ENCODE measurements around the gene CTSC. TPM values are rescaled to one million over a fixed set of nuclear protein-coding genes. Genes with fewer than 3 reads are reported as not detected.
A peak's percentile ranks its signal among the peaks of the same experiment; 100 is the strongest.

The CTSC gene
- 34.3 TPM for total RNA-seq
- long read RNA-seq, transcript CTSC-201 (7 exons, 1,921 nt) = major isoform, 5 of 5 reads
- long read RNA-seq, partial matches to known transcripts = 0 of 5 reads
- long read RNA-seq, other reads (novel, unspliced or antisense) = 0 of 5 reads

DNA sequence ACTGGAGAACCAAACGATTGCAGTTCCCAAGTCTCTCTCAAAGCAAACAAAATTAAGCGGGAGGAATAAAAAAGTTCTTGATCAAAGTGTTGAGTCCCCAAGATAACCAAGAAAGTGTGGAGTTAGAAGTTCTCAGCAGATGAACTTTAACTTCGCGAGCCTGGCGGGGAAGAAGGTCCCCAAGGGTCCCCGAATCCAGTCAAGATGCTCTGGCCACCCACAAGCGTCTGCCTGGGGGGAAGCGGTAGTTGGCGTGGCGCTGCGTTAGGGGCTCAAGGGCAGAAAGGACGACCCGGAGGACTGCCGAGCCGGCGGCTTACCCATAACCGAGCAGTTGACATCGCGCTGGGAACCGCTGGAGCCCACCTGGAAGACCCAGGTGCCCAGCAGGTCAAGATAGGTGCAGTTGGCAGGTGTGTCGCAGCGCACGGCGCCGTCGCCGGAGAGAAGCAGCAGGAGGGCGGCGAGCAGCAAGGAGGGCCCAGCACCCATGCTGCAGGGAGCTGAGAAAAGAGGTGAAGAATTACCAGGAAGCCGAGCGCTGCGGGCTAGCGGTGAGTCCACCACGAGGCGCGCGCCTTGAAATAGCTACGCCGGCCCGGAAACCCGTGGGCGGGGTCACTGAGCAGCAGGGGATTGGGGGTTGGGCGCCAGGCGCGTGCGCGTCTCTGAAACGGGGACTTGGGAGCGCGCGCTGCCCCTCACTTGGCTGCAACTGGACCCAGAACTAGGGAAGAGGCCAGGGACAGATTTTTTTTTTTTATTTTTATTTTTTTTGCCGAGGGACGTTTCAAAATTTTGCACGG is at the start of gene CTSC:
CTSC (minus strand) TSS at position 556 of the 806 bp plus-strand sequence; CDS start at position 492, 64 bp downstream.
- intact Hi-C loops (cut with DNase I) = no loop called here
- DNase-seq (ENCODE audit: missing footprints) = peak; percentile 98
- ATAC-seq = peak; percentile 97

DNA sequence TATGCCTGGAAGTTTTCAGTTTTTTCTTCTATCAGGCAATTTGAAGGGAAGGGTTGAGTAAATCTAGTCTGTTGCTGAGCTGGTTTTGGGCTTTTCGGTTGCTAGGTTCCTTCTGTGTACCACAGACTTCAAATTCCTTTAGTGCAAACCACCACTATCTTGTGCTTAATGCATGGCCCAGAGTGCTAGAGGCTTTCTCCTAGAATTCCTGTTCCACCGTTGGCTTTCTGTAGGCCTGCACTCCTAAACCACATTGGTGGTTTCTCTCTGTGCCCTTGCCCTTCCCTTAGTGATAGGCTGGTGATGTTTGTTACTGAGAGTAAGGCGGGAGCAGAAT is 47.1 kb upstream of the CTSC start:
- no peak for ATAC-seq
- intact Hi-C loops (cut with DNase I) = no loop called here

DNA sequence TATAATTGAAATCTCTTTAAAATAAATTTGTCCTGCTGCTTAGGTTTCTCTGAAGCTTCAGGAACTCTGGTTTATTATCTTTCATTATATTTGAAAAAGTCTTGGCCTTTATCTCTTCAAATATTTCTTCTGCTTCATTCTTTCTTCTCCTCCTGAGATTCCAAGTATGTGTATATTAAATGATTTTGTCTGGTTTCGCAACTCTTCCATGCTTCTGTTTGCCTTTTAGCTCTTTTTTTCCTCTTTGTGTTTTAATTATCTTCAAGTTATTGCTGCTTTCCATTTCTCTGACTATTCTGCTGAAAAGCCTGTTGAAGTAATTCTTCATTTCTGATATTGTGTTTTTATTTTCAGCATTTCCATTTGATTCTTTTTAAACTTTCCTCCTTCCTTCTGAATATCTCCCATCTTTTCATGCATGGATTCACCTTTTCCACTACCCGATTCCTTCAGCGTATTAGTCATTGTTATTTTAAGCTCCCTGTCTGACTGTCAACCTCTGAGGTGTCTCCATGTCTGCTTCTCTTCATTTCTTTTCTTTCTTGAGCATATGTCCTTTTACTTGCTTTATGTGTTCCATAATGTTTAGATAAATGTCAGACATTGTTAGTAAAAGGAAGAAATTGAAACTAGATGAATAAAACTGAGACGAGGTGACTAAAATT is 46.6 kb upstream of the CTSC start:
- DNase-seq (ENCODE audit: missing footprints) (no peak), ATAC-seq (no peak)
- intact Hi-C loops (cut with DNase I) = no loop called here

More for the DNA sequence above, 47.1 kb upstream of the CTSC start:
- DNase-seq (ENCODE audit: missing footprints) = no peak

DNA sequence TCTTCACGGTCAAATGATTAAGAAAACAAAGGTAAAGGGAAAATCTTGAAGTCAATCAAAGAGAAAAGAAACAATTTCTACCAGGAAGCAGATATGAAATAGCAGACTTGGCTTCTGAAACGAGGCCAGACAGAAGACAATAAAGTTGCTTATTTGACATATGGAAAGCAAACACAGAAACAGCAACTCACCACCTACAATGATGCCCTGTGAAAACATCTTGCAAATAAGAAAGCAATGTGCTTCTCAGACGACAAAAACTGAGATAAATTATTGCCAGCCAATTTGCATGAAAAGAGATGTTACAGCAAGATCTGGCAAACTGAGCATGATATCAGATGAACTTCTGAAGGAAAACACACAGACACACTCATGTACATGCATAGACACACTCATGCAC is 45.9 kb upstream of the CTSC start:
- no peak for ATAC-seq

DNA sequence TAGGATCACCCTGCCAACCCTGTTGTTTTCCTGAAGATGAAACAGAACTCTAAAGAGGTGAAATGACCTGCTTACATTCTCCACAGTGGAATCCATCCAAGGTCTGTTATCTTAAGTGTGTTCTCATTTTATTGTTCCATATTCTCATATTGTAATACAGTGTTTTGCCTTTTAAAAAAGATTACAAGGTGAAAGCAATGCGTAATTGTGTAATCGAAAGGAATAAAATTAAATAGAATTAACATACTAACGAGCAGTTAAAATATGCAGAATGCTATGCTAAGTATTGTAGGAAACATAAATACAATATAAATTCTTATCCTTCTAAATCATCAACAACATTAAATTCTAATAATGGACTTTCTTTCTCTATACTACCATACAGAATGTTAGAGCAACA is 41.6 kb upstream of the CTSC start:
- DNase-seq (ENCODE audit: missing footprints) = no peak
- no peak for ATAC-seq
- intact Hi-C loops (cut with DNase I) = no loop called here

More for the DNA sequence above, 45.9 kb upstream of the CTSC start:
- intact Hi-C loops (cut with DNase I) = no loop called here
- no peak for DNase-seq (ENCODE audit: missing footprints)

DNA sequence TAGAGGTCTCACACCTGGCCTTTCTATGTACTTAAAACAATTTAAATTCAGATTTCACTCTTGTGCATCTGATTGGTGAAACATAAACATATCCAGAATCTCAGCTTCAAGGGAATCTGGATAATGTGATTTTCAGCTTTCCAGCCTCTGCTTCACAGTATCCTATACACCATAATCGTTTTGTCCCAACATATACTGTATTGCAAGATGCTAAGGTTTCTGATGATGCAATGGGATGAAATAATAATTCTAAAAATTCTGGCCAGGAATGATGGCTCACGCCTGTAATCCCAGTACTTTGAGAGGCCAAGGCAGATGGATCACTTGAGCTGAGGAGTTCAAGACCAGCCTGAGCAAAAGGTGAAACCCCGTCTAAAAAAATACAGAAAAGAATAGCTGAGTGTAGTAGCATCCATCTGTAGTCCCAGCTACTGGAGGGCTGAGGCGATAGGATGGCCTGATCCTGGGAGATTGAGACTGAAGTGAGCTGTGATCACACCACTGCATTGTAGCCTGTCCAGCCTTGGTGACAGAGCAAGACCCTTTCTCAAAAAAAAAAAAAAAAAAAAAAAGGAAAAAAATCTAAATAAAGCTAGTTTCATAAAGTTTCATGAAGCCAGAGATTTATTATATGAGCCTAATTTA is 41.0 kb upstream of the CTSC start:
- ATAC-seq (no peak), DNase-seq (ENCODE audit: missing footprints) (no peak)
- intact Hi-C loops (cut with DNase I) = no loop called here

DNA sequence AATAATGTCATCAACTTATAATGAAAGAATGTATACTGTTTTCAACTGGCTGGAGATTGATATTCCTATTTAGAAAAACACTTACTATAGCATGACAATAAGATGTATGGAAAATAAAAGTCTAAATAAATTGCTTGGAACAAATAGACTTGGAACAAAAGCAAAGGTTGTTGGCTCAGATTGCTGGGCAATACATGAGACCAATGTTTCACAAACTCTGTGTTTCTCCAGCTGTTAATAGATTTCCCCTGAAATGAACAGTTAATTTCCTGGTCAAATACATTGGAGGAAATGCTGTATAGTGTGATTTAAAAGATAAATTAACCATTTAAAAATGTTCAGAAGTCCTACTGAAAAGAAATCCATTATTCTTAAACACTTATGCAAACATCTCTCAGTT is 40.1 kb upstream of the CTSC start:
- intact Hi-C loops (cut with DNase I) = no loop called here
- no peak for ATAC-seq
- no peak for DNase-seq (ENCODE audit: missing footprints)

DNA sequence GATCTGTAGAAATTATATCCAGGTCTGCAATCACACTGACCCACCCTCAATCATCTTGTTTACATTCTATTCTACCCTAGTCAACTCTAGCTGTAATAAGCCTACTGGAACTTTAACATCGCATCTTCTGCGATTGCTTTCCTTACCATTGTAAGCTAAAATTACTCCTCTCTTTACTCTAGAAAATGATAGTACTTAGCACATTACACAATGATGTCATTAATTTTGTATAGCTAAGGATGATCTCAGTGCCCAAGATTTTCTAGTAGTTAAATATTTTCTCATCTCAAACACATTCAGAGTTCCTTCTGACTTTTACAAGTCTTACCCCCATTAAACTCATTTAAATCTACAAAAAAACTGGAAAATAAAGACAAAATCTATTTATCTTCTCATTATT is 39.6 kb upstream of the CTSC start:
- intact Hi-C loops (cut with DNase I) = no loop called here
- ATAC-seq (no peak), DNase-seq (ENCODE audit: missing footprints) (no peak)

DNA sequence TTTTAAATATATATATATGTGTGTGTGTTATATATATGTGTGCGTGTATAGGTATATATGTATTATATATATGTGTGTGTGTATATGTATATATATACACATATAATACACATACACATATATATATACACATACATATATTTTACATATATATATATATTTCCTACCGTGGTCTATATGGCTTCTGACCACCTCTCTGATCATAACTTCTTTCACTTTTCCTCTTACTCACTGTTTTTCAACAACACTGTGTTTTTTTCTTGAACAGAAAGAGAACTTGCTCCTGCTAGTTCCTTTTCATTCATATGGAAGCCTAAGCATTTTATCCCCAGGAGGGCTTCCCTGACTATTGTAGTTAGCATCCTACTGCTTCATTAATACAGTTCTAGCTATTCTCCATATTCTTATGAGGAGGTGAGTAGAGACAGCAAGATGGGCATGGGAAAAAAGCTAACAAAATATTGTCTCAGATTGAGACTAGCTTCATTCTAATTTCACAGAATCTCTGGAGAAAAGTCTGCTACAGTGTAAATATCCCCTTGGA is 38.5 kb upstream of the CTSC start:
- intact Hi-C loops (cut with DNase I) = no loop called here
- DNase-seq (ENCODE audit: missing footprints) (no peak), ATAC-seq (no peak)

DNA sequence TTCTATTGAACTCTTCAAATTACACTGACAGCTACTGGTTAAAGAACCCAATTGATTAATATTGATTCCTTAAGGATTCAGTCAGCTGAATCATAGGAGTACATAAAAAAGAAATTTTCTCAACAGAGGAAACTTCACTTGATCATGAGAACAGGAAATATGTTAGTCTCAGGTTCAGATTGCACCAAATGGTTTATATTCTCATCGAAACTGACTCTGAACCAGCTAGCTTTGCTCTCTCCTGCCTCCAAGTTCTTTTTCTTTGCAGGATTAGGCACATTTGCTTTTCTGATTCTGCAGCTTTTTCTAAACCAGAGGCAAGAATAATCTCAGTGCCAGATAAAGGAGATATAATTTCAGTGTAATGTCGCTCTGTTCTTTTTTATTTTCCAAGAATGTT is 33.2 kb upstream of the CTSC start:
- ATAC-seq (no peak), DNase-seq (ENCODE audit: missing footprints) (no peak)
- intact Hi-C loops (cut with DNase I) = no loop called here

DNA sequence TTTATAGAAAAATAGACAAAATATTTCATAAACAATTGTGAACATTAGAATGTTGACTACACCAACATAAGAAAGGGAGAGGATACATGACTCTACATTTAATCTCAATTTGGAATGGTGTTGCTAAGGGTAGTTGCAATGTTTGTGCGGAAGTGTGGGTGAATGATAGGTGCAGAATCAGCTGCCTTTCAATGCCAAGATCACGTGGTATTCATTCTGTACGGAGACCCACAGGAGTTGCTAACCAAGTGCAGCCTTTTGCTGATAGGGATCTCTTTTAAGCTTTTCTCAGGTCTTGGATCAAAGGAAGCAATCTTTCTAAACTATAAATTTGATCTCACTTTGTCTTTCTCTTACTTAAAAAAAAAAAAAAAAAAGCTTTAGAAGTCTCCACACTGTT is 29.8 kb upstream of the CTSC start:
- intact Hi-C loops (cut with DNase I) = no loop called here
- ATAC-seq (no peak), DNase-seq (ENCODE audit: missing footprints) (no peak)

DNA sequence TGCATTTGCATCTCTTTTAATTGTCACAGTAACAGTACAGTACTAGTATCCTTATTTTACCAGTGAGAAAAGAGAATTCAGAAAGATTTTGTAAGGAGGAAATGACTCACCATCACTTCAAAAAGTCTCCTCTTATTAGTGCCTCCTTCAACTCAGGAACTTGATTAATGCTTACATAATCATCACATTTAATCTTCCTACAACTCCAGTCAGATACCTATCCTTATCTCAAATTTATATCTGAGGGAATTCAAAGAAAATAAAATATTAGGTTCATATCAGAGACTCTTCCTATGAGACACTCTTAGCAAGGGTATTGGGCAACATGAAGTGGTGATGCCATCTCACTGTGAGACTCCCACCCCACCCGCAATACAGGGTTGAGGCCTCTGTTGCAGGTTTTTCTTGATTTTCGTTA is 26.1 kb upstream of the CTSC start:
- intact Hi-C loops (cut with DNase I) = no loop called here
- peak; percentile 22 for DNase-seq (ENCODE audit: missing footprints)
- ATAC-seq = no peak

DNA sequence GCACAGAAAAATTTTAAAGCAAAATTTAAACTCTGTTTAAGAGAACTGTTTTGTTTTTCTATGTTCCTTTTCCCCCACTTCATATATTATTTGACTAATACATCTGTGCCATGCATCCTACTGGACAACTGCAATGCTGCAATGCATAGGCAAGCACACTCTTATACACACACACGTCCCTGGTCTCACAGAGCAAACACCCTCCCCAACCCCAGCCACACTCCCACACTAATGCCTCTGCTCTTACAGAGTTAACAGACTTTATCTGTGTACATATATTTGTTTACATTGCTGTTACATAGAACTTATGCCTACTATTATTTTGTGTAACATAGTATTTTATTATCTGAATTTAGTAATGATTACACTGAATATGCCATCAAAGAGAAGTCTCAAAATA is 25.5 kb upstream of the CTSC start:
- intact Hi-C loops (cut with DNase I) = no loop called here
- no peak for ATAC-seq
- DNase-seq (ENCODE audit: missing footprints) = no peak

DNA sequence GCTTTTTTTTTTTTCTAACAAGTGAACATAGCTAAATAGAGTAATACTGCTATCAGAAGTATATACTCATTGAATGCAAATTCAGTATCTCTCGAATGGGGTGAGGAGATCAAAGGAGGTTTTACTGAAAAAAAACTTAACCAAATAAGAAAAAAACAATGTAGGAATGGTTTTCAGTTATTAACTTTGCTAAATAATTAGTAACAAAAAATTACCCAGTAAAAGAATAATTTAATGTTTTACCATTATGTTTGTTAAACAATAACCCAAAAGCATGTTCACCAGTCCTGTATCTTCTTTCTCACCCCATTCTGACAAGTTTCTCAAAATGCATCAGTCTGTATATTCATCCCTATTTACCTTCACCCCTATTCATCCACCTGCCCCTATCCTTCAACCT is 22.6 kb upstream of the CTSC start:
- no peak for DNase-seq (ENCODE audit: missing footprints)
- intact Hi-C loops (cut with DNase I) = no loop called here
- no peak for ATAC-seq

DNA sequence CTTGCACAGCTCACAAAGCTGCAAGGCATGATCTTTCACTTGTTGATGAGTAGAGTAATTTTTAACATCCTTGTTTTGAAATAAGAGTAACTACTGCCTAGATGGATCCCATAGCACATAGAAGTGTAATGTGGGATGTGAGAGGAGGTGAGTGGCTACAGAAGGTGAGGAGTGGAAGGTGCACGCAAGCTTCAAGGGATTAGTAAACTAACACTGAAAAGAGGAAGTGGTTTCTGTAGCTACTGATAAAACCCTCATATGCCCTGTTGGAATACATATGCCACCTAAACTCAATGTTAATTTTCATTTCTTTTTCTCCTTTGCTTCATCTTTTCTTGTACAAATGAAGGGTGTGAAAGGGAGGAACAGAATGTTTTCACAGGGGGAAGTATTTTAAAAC is 22.0 kb upstream of the CTSC start:
- no peak for DNase-seq (ENCODE audit: missing footprints)
- ATAC-seq = no peak
- intact Hi-C loops (cut with DNase I) = no loop called here

DNA sequence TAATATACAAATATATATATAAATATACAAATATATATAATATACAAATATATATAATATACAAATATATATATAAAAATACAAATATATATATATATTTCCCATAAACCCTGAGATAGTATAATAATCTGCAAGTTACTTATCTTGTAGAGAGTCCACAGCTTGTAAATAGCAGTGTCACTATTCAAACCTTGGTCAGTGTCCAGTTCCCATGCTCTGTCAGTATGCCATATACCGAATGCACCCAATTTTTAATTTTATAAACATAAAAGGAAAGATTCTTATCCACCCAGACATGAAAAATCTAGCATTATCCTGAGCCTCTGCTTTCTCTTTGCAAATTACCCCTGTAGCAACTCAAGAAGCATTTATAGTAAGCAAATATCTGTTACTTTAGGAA is 21.6 kb upstream of the CTSC start:
- DNase-seq (ENCODE audit: missing footprints) = no peak
- no peak for ATAC-seq
- intact Hi-C loops (cut with DNase I) = no loop called here

DNA sequence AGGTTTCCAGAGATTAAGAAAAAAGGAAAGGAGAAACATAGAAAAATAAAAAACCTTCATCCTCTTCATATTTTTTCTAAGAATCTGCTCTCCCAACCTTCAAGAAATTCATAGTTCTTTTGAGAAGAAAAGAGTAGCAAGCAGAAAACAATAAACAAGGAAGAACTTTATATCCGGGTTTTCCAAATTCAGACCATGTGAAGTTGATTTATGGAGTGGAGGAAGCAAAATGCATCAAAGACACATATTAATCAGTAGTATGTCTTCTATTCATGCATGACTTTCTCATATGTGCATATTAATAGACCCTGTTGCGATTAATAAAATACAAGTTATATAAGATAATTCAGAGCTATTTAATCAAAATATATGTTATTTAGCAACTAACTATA is 20.5 kb upstream of the CTSC start:
- no peak for DNase-seq (ENCODE audit: missing footprints)
- intact Hi-C loops (cut with DNase I) = no loop called here
- no peak for ATAC-seq

DNA sequence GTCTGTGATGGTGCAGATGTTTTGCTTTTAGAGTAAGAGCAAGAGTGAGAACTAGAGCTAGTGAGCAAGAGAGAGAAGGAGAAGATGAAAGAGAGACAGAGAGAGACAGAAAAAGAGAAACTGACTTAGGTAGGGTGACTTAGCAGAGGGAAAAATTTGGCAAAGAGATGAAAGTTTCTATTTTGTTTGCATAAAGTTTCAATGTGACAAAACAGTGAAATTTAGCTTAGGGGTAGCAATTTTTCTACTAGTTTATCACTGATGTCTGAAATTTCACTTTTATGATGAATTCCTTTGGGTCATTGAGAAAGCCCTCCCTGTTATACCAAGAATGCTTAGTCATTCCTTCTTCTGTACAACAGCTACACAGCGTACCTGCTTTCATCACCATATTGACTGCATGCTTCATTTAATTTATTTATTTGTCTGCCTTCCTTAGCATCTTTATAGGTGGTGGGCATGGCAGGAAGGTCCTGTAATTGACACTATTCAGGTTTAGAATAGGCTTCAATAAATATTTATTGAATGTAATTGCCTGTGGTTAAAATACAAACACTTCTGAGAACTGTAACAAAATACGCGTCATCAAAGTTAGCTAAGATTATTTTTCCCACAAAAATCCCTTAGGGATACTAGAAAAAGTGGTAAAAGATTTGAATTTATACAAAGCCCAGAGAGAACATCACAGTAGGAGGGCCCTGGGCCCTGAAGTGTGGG is 19.9 kb upstream of the CTSC start:
- intact Hi-C loops (cut with DNase I) = no loop called here
- peak; percentile 76 for ATAC-seq

DNA sequence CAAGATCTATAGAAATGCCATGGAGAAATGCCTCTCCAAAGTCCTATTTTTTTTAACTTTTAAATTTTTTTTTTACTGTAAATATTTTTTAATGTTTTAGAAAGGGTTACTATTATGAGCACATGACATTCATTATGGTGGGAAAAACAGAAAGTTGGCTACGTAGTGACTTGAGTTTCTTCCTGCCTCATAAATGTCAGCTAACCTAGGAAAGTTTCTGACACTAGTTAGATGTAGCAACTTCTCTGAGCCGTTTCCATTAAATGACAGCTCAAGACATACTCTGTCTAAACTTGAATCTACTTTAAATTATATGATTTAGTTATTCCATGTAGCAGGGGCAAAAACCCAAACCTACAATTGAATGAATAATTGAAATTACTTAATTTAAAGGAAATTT is 18.4 kb upstream of the CTSC start:
- intact Hi-C loops (cut with DNase I) = no loop called here
- ATAC-seq (no peak), DNase-seq (ENCODE audit: missing footprints) (no peak)

More for the DNA sequence above, 19.9 kb upstream of the CTSC start:
- DNase-seq (ENCODE audit: missing footprints) = peak; percentile 39

Measured in Right ventricle myocardium inferior (tissue), 1 donor.